Small intestine (tissue), 7 donors: ENCODE measurements around the gene CLIP2. TPM values are rescaled to one million over a fixed set of nuclear protein-coding genes. Genes with fewer than 3 reads are reported as not detected.
"Not testable (repeated sequence)": the region's sequence is repeated elsewhere in the genome, so short reads cannot be mapped to it uniquely, and the experiment has no call there.

ENCODE experiments used
- DNase-seq, 2 donors: peaks; one replicate each; pipeline versions ENCODE4 v3.0.0 to v3.0.0-alpha.2; 2013
- FAIRE-seq: peaks from 2 replicates; lab custom pipeline; 2012; peaks lifted over from hg19 to GRCh38; lab: Jason Lieb, UNC
- H3K27ac ChIP-seq, 3 donors: one replicate each; pipeline ENCODE4 v1.5.1; 2013; ENCODE audit warnings: low read length in 2 of 3, mild to moderate bottlenecking in 2 of 3, control low read depth in 1 of 3, inconsistent platforms in 1 of 3, low read depth in 1 of 3, moderate library complexity in 1 of 3
- H3K27me3 ChIP-seq, 3 donors: one replicate each; pipeline ENCODE4 v1.6.1; 2013; ENCODE audit warnings: low read length in 3 of 3, inconsistent platforms in 1 of 3; ENCODE audit not compliant: control insufficient read depth in 3 of 3, insufficient read depth in 3 of 3
- H3K36me3 ChIP-seq, 3 donors: one replicate each; pipeline ENCODE4 v1.6.1; 2013; ENCODE audit warnings: low read length in 3 of 3, inconsistent platforms in 1 of 3, low read depth in 1 of 3, mild to moderate bottlenecking in 1 of 3, moderate library complexity in 1 of 3; ENCODE audit not compliant: control insufficient read depth in 3 of 3, insufficient read depth in 2 of 3
- H3K4me1 ChIP-seq, 3 donors: one replicate each; pipeline ENCODE4 v1.6.1; 2013; ENCODE audit warnings: low read length in 2 of 3, inconsistent platforms in 1 of 3, low read depth in 1 of 3, mild to moderate bottlenecking in 1 of 3, moderate library complexity in 1 of 3; ENCODE audit not compliant: control insufficient read depth in 3 of 3, insufficient read depth in 2 of 3
- H3K4me3 ChIP-seq, 3 donors: one replicate each; pipeline ENCODE4 v1.5.1; 2013; ENCODE audit warnings: low read length in 3 of 3, control low read depth in 1 of 3, inconsistent platforms in 1 of 3, low read depth in 1 of 3, mild to moderate bottlenecking in 1 of 3, moderate library complexity in 1 of 3
- H3K9me3 ChIP-seq, 2 donors: one replicate each; pipeline ENCODE4 v1.6.1; 2013; ENCODE audit warnings: low read depth in 1 of 2, low read length in 1 of 2; ENCODE audit not compliant: control insufficient read depth in 2 of 2, insufficient read depth in 1 of 2
- WGBS, 3 donors: extraction: QIAGEN DNeasy Blood & Tissue Kit; methylation state at CpG; one replicate each; pipeline ENCODE4 v1.1.7; 2013; 5-methylcytosine and 5-hydroxymethylcytosine counted together
- polyA plus RNA-seq, 4 donors: library from polyadenylated mRNA; stranded (reverse) in 3 of 4; unstranded in 1 of 4; fragments of 200-250 nt in 3 of 4; fragments of 120-200 nt in 1 of 4; gene quantifications; one replicate each; pipeline versions ENCODE4 v1.2.1 to v1.2.3, GENCODE V29; 2013
- donor health status: healthy with polysubstance abuse.
- donor health status: control.
- donor health status: control.
- donor health status: Bipolar disorder and iron deficiency.
- donor health status: healthy.

The CLIP2 gene
- polyA plus RNA-seq, 4 donors, result 11.3 to 25.9 (median 16.4) TPM

DNA sequence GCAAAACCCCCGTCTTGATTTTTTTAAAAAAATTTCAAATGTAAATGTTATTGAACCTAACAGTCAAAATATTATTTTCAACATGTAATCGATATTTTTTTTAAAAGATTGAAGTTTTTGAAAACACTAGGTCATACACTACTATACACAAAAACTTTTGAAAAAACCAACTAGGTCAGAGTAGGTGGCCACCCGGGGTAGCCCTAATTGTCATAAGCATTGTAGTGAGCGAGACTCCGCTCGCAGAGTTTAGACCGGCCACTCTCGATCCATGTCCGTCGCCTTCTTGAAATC, 35.4 kb upstream of the CLIP2 start:
- Histone ChIP-seq H3K27ac (peak overlapping the region; percentile 52 to 95 (median 80)), H3K36me3 (peaks cover 0 to 24% (median 2%) of the 10 kb centered on the region in 3 donors), H3K27me3 (peaks cover 0 to 3% (median 0%) of the 10 kb centered on the region in 3 donors), H3K4me1 (peaks cover 0 to 11% (median 4%) of the 10 kb centered on the region in 3 donors), H3K9me3 (no peaks in the 10 kb centered on the region), H3K4me3 (peak overlapping the region; percentile 73 to 97 (median 91))
- 0 to 2% (median 0%) methylated on average over 10 of the region's 10 CpGs for WGBS, 3 donors
- DNase-seq (no peak), FAIRE-seq (no peak)

- Histone ChIP-seq H3K4me3 (peak within 1 kb of the TSS; percentile 73 to 97 (median 91)), H3K27me3 (peaks cover 0 to 7% (median 0%) of the 10 kb centered on the region in 3 donors), H3K4me1 (peaks cover 0 to 11% (median 4%) of the 10 kb centered on the region in 3 donors), H3K36me3 (peaks cover 0 to 19% (median 2%) of the 10 kb centered on the region in 3 donors), H3K9me3 (no peaks in the 10 kb centered on the region), H3K27ac (peak within 1 kb of the TSS; percentile 80 to 96 (median 96))
- no peak for FAIRE-seq
- WGBS, 3 donors, result 0% methylated on average over 56 to 75 of the region's 75 CpGs
- DNase-seq, result peak; percentile 94 to 99
Measured at GRCh38 chr7:74254129-74254857, 34.9 kb upstream of the CLIP2 start, which contains the start of gene RFC2. Gene RFC2, minus strand, starts transcription at chr7:74254399. Its CDS starts 16 bp downstream, at chr7:74254383.

DNA sequence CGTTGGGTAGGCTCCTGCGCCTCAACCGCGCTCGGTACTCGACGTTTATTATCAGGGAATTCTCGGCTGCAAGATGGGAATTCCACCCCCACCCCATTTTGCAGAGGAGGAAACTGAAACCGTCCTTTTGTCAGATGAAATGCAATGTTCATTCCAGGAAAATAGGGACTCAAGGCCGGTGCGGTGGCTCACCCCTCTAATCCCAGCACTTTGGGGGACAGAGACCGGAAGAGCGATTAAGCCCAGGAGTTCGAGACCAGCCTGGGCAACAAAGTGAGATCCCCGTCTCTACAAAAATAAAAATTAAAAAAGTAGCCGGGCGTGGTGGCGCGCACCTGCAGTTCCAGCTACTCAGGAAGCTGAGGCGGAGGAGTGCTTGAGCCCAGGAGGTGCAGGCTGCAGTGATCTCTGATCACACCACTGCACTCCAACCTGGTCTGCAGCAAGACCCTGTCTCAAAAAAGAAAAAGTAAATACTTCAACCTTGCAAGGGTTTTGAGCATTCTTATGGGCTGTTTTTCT, 34.3 kb upstream of the CLIP2 start:
- Histone ChIP-seq H3K9me3 (no peaks in the 10 kb centered on the region), H3K27me3 (peaks cover 0 to 7% (median 0%) of the 10 kb centered on the region in 3 donors), H3K4me1 (peaks cover 0 to 11% (median 4%) of the 10 kb centered on the region in 3 donors), H3K36me3 (peaks cover 0 to 13% (median 2%) of the 10 kb centered on the region in 3 donors), H3K4me3 (peak overlapping the region; percentile 73 to 97 (median 91)), H3K27ac (peak overlapping the region; percentile 80 to 96 (median 96))
- FAIRE-seq (no peak), DNase-seq (no peak)
- WGBS, 3 donors, result 7 to 14% (median 7%) methylated on average over 20 of the region's 20 CpGs

DNA sequence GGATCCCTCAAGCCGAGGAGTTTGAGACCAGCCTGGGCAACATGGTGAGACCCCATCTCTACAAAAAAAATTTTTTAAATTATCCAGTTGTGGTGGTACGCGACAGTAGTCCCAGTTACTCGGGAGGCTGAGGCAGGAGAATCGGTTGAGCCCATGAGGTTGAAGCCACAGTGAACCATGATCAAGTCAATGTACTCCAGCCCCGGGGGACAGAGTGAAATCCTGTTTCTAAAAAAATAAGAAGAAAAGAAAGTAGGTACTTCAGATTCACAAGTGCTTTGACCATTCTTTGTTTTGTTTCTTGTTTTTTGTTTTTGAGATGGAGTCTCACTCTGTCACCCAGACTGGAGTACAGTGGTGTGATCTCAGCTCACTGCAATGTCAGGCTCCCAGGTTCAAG, 33.7 kb upstream of the CLIP2 start:
- H3K9me3 ChIP-seq, H3K27me3 ChIP-seq, FAIRE-seq, H3K36me3 ChIP-seq, DNase-seq: not testable (repeated sequence)
- Histone ChIP-seq H3K4me3 (peak overlapping the region in 1 of 3 donors; percentile 97), H3K27ac (peak overlapping the region in 1 of 3 donors; percentile 96), H3K4me1 (peaks cover 0 to 11% (median 4%) of the 10 kb centered on the region in 3 donors)
- WGBS, 3 donors, result 80 to 88% (median 88%) methylated on average over 6 of the region's 6 CpGs

GRCh38 chr7:74256491-74257408, 32.5 kb upstream of the CLIP2 start:
- no peak for FAIRE-seq
- H3K27me3 ChIP-seq, result peaks cover 0 to 7% (median 0%) of the 10 kb centered on the region in 3 donors
- peaks cover 0 to 11% (median 4%) of the 10 kb centered on the region in 3 donors for H3K4me1 ChIP-seq
- peak overlapping the region in 1 of 3 donors; percentile 70 for H3K27ac ChIP-seq
- no peak overlapping the region for H3K4me3 ChIP-seq
- no peak for DNase-seq
- 79 to 88% (median 82%) methylated on average over 12 of the region's 12 CpGs for WGBS, 3 donors
- no peaks in the 10 kb centered on the region for H3K9me3 ChIP-seq
- no peaks in the 10 kb centered on the region for H3K36me3 ChIP-seq

GRCh38 chr7:74258639-74259038, 30.6 kb upstream of the CLIP2 start:
- Histone ChIP-seq H3K27me3 (peaks cover 0 to 7% (median 0%) of the 10 kb centered on the region in 3 donors), H3K4me3 (no peak overlapping the region), H3K4me1 (peaks cover 0 to 7% (median 4%) of the 10 kb centered on the region in 3 donors), H3K36me3 (no peaks in the 10 kb centered on the region), H3K9me3 (no peaks in the 10 kb centered on the region), H3K27ac (no peak overlapping the region)
- DNase-seq, result no peak
- WGBS, 3 donors, result 42 to 62% (median 60%) methylated on average over 9 of the region's 9 CpGs
- no peak for FAIRE-seq

DNA sequence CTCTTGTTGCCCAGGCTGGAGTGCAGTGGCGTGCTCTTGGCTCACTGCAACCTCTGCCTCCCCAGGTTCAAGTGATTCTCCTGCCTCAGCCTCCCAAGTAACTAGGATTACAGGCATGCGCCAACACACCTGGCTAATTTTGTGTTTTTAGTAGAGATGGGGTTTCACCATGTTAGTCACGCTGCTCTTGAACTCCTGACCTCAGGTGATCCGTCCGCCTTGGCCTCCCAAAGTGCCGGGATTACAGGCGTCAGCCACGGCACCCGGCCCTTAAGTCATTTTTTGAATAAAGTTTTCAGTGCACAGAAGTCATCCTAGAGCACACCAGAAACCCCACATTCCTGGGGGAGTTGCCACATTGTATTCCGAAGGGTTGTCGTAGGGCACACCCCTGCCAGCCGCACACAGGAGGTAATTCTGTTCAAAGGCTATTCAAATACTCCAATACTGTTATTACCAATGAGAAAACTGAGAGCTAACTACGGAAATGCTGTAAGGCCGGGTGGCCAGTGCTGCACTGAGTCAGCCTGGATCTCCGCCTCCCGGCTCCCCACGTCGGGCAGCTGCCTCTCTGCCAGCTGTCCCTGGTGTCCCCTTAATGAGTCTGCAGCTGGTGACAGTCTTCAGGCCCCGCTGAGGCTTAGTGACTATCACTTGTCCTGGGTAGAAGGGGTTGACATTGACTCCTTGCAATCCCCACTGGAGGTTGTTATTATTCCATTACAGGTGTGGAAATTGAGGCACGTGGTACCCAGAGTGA, 26.4 kb upstream of the CLIP2 start:
- Histone ChIP-seq H3K27ac (no peak overlapping the region), H3K4me3 (no peak overlapping the region), H3K27me3 (peaks cover 0 to 7% (median 2%) of the 10 kb centered on the region in 3 donors), H3K36me3 (no peaks in the 10 kb centered on the region), H3K4me1 (no peaks in the 10 kb centered on the region), H3K9me3 (no peaks in the 10 kb centered on the region)
- WGBS, 3 donors, result 79 to 89% (median 86%) methylated on average over 20 of the region's 20 CpGs
- FAIRE-seq, result no peak
- no peak for DNase-seq
